ENCODE results near the gene GAP43. TPM values are rescaled to one million over a fixed set of nuclear protein-coding genes. Genes with fewer than 3 reads are reported as not detected.
A peak's percentile ranks its signal among the peaks of the same experiment; 100 is the strongest.

Gene GAP43
- total RNA-seq, 1 donor from 2014 or later, result 17.4 TPM

DNA sequence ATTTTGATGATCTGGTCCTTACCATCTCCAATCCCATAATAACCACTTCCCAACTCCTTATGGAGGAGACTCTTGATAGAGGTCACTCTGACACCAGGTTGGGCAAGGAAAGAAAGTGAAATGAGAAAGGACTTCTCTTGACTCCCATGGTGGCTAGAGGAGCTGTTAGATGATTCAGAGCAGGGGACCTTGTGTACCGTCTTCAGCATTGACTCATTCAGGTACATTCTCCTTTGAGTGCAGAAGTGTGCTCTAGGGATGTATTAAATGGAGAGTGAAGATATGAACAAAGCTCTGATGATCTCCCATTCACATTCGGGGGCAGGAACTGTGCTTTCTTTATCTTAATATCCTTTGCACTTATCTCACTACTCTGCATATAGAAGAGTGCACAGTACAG lies 46.3 kb upstream of the GAP43 start:
- H3K9me3 ChIP-seq (ENCODE audit: insufficient read depth, low read depth, low read length), result no peaks in the 10 kb centered on the region
- H4K20me1 ChIP-seq (ENCODE audit: insufficient read depth, low read length), result no peaks in the 10 kb centered on the region
- no peak overlapping the region for H3K9ac ChIP-seq (ENCODE audit: low read length)
- no peaks in the 10 kb centered on the region for H3K79me2 ChIP-seq (ENCODE audit: insufficient read depth, low read length)
- Mint-ChIP-seq H3K4me3 (ENCODE audit: unreplicated experiment) (no peak overlapping the region), H3K36me3 (ENCODE audit: low read depth, unreplicated experiment) (no peaks in the 10 kb centered on the region), H3K27ac (ENCODE audit: unreplicated experiment) (no peak overlapping the region), H3K4me1 (ENCODE audit: low read depth, unreplicated experiment) (peaks cover 15% of the 10 kb centered on the region), H3K27me3 (ENCODE audit: low read depth, unreplicated experiment) (peaks cover 3% of the 10 kb centered on the region), H3K9me3 (ENCODE audit: unreplicated experiment) (no peaks in the 10 kb centered on the region)
- H3K27ac ChIP-seq (ENCODE audit: low read depth, low read length), result no peak overlapping the region
- no peak overlapping the region for H2AFZ ChIP-seq (ENCODE audit: low read depth, low read length)
- H3K27me3 ChIP-seq (ENCODE audit: insufficient read depth, low read length), result no peaks in the 10 kb centered on the region
- H3K4me2 ChIP-seq (ENCODE audit: low read length), result no peak overlapping the region
- H3K36me3 ChIP-seq (ENCODE audit: insufficient read depth, low read length), result no peaks in the 10 kb centered on the region
- H3K4me3 ChIP-seq (ENCODE audit: insufficient read depth, low read depth, low read length), result no peak overlapping the region
- no peak for TF ChIP-seq EZH2 (IDR thresholded peaks at IDR 0.05; ENCODE audit: insufficient read depth, low read length)
- TF ChIP-seq, protein P1, sequence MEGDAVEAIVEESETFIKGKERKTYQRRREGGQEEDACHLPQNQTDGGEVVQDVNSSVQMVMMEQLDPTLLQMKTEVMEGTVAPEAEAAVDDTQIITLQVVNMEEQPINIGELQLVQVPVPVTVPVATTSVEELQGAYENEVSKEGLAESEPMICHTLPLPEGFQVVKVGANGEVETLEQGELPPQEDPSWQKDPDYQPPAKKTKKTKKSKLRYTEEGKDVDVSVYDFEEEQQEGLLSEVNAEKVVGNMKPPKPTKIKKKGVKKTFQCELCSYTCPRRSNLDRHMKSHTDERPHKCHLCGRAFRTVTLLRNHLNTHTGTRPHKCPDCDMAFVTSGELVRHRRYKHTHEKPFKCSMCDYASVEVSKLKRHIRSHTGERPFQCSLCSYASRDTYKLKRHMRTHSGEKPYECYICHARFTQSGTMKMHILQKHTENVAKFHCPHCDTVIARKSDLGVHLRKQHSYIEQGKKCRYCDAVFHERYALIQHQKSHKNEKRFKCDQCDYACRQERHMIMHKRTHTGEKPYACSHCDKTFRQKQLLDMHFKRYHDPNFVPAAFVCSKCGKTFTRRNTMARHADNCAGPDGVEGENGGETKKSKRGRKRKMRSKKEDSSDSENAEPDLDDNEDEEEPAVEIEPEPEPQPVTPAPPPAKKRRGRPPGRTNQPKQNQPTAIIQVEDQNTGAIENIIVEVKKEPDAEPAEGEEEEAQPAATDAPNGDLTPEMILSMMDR (IDR thresholded peaks at IDR 0.05; ENCODE audit: insufficient read depth, low read depth, low read length), result no peak
- H3K4me1 ChIP-seq (ENCODE audit: insufficient read depth, low read length), result no peaks in the 10 kb centered on the region
- DNase-seq (ENCODE audit: low read depth), result no peak
- no peak for FAIRE-seq

DNA sequence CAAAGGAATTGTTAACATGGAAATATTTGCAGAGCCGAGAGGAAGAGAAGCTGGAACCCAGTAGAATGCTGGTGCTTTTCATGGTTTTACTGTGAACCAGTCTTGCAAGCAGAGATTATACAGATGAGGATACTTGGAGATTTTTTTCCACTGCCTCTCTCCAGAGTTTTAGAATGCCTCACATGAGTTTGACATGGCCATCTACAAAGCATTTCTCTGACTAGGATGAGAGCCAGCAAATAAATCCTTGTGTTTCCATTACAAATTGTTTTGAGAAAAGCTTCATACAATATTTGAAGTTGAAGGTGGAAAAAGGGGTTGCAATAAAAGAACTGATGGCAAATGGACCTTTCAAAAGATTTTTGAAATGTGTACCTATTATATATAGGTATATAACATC lies 45.0 kb upstream of the GAP43 start:
- Mint-ChIP-seq H3K27ac (ENCODE audit: unreplicated experiment) (no peak overlapping the region), H3K9me3 (ENCODE audit: unreplicated experiment) (no peaks in the 10 kb centered on the region), H3K4me1 (ENCODE audit: low read depth, unreplicated experiment) (peaks cover 15% of the 10 kb centered on the region), H3K27me3 (ENCODE audit: low read depth, unreplicated experiment) (peaks cover 3% of the 10 kb centered on the region), H3K4me3 (ENCODE audit: unreplicated experiment) (no peak overlapping the region), H3K36me3 (ENCODE audit: low read depth, unreplicated experiment) (no peaks in the 10 kb centered on the region)
- no peaks in the 10 kb centered on the region for H3K9me3 ChIP-seq (ENCODE audit: insufficient read depth, low read depth, low read length)
- H3K27ac ChIP-seq (ENCODE audit: low read depth, low read length), result no peak overlapping the region
- TF ChIP-seq, protein P1 (IDR thresholded peaks at IDR 0.05; ENCODE audit: insufficient read depth, low read depth, low read length), result no peak
- no peak for TF ChIP-seq EZH2 (IDR thresholded peaks at IDR 0.05; ENCODE audit: insufficient read depth, low read length)
- H2AFZ ChIP-seq (ENCODE audit: low read depth, low read length), result no peak overlapping the region
- no peaks in the 10 kb centered on the region for H3K79me2 ChIP-seq (ENCODE audit: insufficient read depth, low read length)
- no peak overlapping the region for H3K4me2 ChIP-seq (ENCODE audit: low read length)
- no peak for FAIRE-seq
- no peaks in the 10 kb centered on the region for H3K4me1 ChIP-seq (ENCODE audit: insufficient read depth, low read length)
- no peak overlapping the region for H3K9ac ChIP-seq (ENCODE audit: low read length)
- DNase-seq (ENCODE audit: low read depth), result no peak
- no peak overlapping the region for H3K4me3 ChIP-seq (ENCODE audit: insufficient read depth, low read depth, low read length)
- H3K36me3 ChIP-seq (ENCODE audit: insufficient read depth, low read length), result no peaks in the 10 kb centered on the region
- H3K27me3 ChIP-seq (ENCODE audit: insufficient read depth, low read length), result no peaks in the 10 kb centered on the region
- H4K20me1 ChIP-seq (ENCODE audit: insufficient read depth, low read length), result no peaks in the 10 kb centered on the region

DNA sequence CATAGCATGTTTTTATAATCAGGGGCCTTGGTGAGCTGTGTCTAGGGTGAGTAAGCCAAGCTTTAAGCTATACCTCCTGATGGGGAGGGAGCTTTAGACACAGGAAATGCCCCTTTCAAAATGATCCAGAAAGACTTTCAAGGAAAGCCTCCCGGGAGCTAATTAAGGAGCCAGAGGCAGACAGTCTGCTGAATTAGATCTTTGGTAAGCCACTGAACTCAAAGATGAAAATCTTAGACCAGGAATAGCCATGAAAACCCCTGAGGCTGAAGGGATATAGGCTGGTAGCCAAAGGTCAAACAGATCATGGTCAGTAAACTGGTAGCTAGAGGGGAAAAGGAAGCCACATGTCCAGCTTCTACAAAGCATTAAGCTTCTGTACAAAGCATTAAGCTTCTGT lies 42.7 kb upstream of the GAP43 start:
- TF ChIP-seq, protein P1 (IDR thresholded peaks at IDR 0.05; ENCODE audit: insufficient read depth, low read depth, low read length), result no peak
- TF ChIP-seq EZH2 (IDR thresholded peaks at IDR 0.05; ENCODE audit: insufficient read depth, low read length), result no peak
- Histone ChIP-seq H3K79me2 (ENCODE audit: insufficient read depth, low read length) (no peaks in the 10 kb centered on the region), H3K27me3 (ENCODE audit: insufficient read depth, low read length) (no peaks in the 10 kb centered on the region), H2AFZ (ENCODE audit: low read depth, low read length) (no peak overlapping the region), H3K4me2 (ENCODE audit: low read length) (no peak overlapping the region), H3K9me3 (ENCODE audit: insufficient read depth, low read depth, low read length) (no peaks in the 10 kb centered on the region), H3K4me3 (ENCODE audit: insufficient read depth, low read depth, low read length) (no peak overlapping the region), H3K27ac (ENCODE audit: low read depth, low read length) (no peak overlapping the region), H3K9ac (ENCODE audit: low read length) (no peak overlapping the region), H3K4me1 (ENCODE audit: insufficient read depth, low read length) (no peaks in the 10 kb centered on the region), H3K36me3 (ENCODE audit: insufficient read depth, low read length) (no peaks in the 10 kb centered on the region), H4K20me1 (ENCODE audit: insufficient read depth, low read length) (no peaks in the 10 kb centered on the region)
- peak overlapping the region; percentile 75 for H3K27ac Mint-ChIP-seq (ENCODE audit: unreplicated experiment)
- H3K36me3 Mint-ChIP-seq (ENCODE audit: low read depth, unreplicated experiment), result no peaks in the 10 kb centered on the region
- H3K27me3 Mint-ChIP-seq (ENCODE audit: low read depth, unreplicated experiment), result no peaks in the 10 kb centered on the region
- FAIRE-seq (no peak), DNase-seq (ENCODE audit: low read depth) (no peak)
- H3K4me1 Mint-ChIP-seq (ENCODE audit: low read depth, unreplicated experiment), result peaks cover 15% of the 10 kb centered on the region
- no peaks in the 10 kb centered on the region for H3K9me3 Mint-ChIP-seq (ENCODE audit: unreplicated experiment)
- no peak overlapping the region for H3K4me3 Mint-ChIP-seq (ENCODE audit: unreplicated experiment)

Data from astrocyte (in vitro differentiated cells and primary cell).